Transverse colon (tissue), 4 donors: ENCODE results near the gene FANK1. TPM values are rescaled to one million over a fixed set of nuclear protein-coding genes. Genes with fewer than 3 reads are reported as not detected.

Experiments
- DNase-seq: peaks from one replicate; pipeline ENCODE4 v3.0.0-alpha.2; 2019
- H3K27ac ChIP-seq, 4 donors: fragments of 200-600 bp; sonication (generic); 2 replicates each; pipeline ENCODE4 v1.5.1; 2016 to 2018; ENCODE audit warnings: inconsistent platforms in 4 of 4
- H3K27me3 ChIP-seq: fragments of 200-600 bp; sonication (generic); 2 replicates; pipeline ENCODE4 v1.5.1; 2017; ENCODE audit warnings: inconsistent platforms
- H3K36me3 ChIP-seq, 4 donors: fragments of 200-600 bp; sonication (generic); 2 replicates each; pipeline ENCODE4 v1.5.1; 2017 to 2019; ENCODE audit warnings: inconsistent platforms in 4 of 4
- H3K4me1 ChIP-seq, 4 donors: fragments of 200-600 bp; sonication (generic); 2 replicates each; pipeline ENCODE4 v1.5.1; 2017 to 2020; ENCODE audit warnings: inconsistent platforms in 4 of 4
- H3K4me3 ChIP-seq, 4 donors: fragments of 200-600 bp; sonication (generic); 1 replicate in 1 of 4; 2 replicates in 3 of 4; pipeline versions ENCODE4 v1.5.1 to v1.6.1; 2017 to 2019; ENCODE audit warnings: inconsistent platforms in 4 of 4
- H3K9me3 ChIP-seq, 2 donors: fragments of 200-600 bp; sonication (generic); 2 replicates each; pipeline ENCODE4 v1.5.1; 2017 to 2019; ENCODE audit warnings: inconsistent platforms in 2 of 2
- EP300 ChIP-seq: sonication (generic); formaldehyde crosslinking; IDR thresholded peaks from one replicate; pipeline ENCODE4 v1.6.1; 2017; ENCODE audit warnings: antibody characterized with exemption, low read depth
- POLR2A ChIP-seq: fragments of 450-650 bp; IDR thresholded peaks from one replicate; pipeline ENCODE4 v1.6.1; 2016; ENCODE audit warnings: antibody characterized with exemption, mild to moderate bottlenecking, moderate library complexity
- POLR2AphosphoS5 ChIP-seq, 3 donors: sonication (generic); formaldehyde crosslinking; IDR thresholded peaks; one replicate each; pipeline ENCODE4 v1.6.1; 2016; ENCODE audit warnings: antibody characterized with exemption in 3 of 3
- WGBS, 2 donors: methylation state at CpG; one replicate each; pipeline ENCODE4 v1.1.5; 2018; ENCODE audit warnings: low coverage in 1 of 2; 5-methylcytosine and 5-hydroxymethylcytosine counted together
- in situ Hi-C, 4 donors: fragments of 200-750 bp; cut with MboI; loops; one replicate each; pipeline versions ENCODE4 v1.15.0 to v1.15.1; 2017; ENCODE audit warnings: low sequenced_read_pairs in 3 of 4, low pct_ligation_motif_present in 1 of 4, low pct_unique_long_range_greater_than_20kb in 1 of 4
- intact Hi-C: fragments of 100-400 bp; cut with DNase I; formaldehyde crosslinking; loops from one replicate; pipeline ENCODE4 v1.15.1; 2023; ENCODE audit warnings: low total_unique reads
- total RNA-seq, 4 donors: library from RNA; depleted of rRNA; stranded (reverse); fragments of >200 nt; gene quantifications; one replicate each; pipeline ENCODE4 v1.1.0, GENCODE V29; 2016
- TF ChIP-seq, protein P1 (sequence below), 5 experiments: fragments of 200-600 bp in 3 of 5; fragments of 450-650 bp in 2 of 5; sonication (generic) in 3 of 5; IDR thresholded peaks; 1 replicate in 2 of 5; 2 replicates in 3 of 5; pipeline ENCODE4 v1.5.1; 2016 to 2017; ENCODE audit warnings: antibody characterized with exemption in 5 of 5, inconsistent platforms in 3 of 5, mild to moderate bottlenecking in 2 of 5, moderate library complexity in 1 of 5

Gene FANK1
- total RNA-seq, 4 donors from 2014 or later, result 3.4 to 7.5 (median 5.7) TPM

DNA sequence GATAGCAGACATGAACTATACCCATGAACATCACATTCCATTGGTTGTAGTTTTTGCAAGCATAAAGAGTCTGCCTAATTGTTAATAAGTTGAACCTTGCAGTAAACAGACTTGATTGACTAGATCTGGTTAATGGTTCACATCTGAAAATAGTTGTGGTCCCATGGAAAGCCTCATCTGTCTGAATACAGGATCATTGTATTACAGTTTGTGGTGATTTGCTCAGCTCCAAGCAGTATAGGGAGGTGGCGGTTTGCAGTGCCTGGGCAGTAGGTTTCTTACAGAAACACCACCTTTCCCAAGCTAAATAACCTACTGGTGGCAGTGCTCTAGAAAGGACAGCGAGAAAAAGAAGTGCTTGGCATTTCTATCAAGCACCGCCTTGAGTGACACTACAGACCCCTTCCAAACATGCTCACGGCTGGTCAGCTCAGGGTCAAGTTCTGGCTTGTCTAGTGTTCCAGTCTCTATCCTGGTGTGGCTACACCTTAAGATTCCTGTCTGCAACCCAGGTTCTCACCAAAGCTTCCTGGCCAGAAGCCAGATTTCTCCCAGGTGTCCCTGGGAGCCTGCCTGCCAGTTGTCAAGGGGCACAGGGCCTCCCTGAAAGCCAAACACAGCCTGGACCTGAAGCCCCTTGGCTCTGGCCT, 119.9 kb downstream of the FANK1 start:
- H3K4me1 ChIP-seq, result no peaks in the 10 kb centered on the region
- H3K36me3 ChIP-seq, result no peaks in the 10 kb centered on the region
- no peak overlapping the region for H3K27ac ChIP-seq
- intact Hi-C loops, result no loop called here
- no peak for TF ChIP-seq POLR2A
- TF ChIP-seq, protein P1, sequence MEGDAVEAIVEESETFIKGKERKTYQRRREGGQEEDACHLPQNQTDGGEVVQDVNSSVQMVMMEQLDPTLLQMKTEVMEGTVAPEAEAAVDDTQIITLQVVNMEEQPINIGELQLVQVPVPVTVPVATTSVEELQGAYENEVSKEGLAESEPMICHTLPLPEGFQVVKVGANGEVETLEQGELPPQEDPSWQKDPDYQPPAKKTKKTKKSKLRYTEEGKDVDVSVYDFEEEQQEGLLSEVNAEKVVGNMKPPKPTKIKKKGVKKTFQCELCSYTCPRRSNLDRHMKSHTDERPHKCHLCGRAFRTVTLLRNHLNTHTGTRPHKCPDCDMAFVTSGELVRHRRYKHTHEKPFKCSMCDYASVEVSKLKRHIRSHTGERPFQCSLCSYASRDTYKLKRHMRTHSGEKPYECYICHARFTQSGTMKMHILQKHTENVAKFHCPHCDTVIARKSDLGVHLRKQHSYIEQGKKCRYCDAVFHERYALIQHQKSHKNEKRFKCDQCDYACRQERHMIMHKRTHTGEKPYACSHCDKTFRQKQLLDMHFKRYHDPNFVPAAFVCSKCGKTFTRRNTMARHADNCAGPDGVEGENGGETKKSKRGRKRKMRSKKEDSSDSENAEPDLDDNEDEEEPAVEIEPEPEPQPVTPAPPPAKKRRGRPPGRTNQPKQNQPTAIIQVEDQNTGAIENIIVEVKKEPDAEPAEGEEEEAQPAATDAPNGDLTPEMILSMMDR (IDR thresholded peaks at IDR 0.05), result no peak
- no peak for TF ChIP-seq POLR2AphosphoS5 (IDR thresholded peaks at IDR 0.05)
- TF ChIP-seq EP300, result no peak
- no peaks in the 10 kb centered on the region for H3K27me3 ChIP-seq
- WGBS, 2 donors, result 93% methylated on average over 4 of the region's 4 CpGs; no CpG with 5 or more reads in 1 of the 2 donors
- in situ Hi-C loops, result no loop called here
- no peak overlapping the region for H3K4me3 ChIP-seq
- DNase-seq, result no peak
- H3K9me3 ChIP-seq, result no peaks in the 10 kb centered on the region

DNA sequence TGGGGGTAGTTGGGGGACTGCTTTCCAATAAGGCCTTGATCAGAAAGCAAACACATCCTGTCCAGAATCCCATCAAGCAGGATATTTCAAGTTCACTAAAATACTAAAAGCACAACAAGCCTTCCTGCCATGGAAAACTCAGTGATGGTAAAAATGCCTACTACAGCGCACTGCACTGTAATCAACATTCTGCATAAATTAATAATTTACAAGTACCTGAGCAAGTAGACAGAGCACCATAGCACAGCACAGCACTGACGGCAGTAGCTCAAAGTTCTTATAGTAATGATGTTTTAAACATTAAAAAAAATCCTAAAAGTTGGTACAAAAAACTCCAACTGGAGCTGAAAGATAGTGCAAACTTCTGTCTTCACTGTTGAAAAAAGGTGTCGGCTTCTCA, 120.5 kb downstream of the FANK1 start:
- WGBS, 2 donors, result 82 to 95% methylated on average over 3 of the region's 3 CpGs
- H3K27ac ChIP-seq, result no peak overlapping the region
- intact Hi-C loops (no loop called here), in situ Hi-C loops (no loop called here)
- no peak overlapping the region for H3K4me3 ChIP-seq
- no peaks in the 10 kb centered on the region for H3K27me3 ChIP-seq
- H3K36me3 ChIP-seq, result no peaks in the 10 kb centered on the region
- H3K4me1 ChIP-seq, result no peaks in the 10 kb centered on the region
- H3K9me3 ChIP-seq, result no peaks in the 10 kb centered on the region
- TF ChIP-seq EP300 (no peak), POLR2AphosphoS5 (IDR thresholded peaks at IDR 0.05) (no peak), POLR2A (no peak)
- TF ChIP-seq, protein P1 (IDR thresholded peaks at IDR 0.05), result no peak
- no peak for DNase-seq

DNA sequence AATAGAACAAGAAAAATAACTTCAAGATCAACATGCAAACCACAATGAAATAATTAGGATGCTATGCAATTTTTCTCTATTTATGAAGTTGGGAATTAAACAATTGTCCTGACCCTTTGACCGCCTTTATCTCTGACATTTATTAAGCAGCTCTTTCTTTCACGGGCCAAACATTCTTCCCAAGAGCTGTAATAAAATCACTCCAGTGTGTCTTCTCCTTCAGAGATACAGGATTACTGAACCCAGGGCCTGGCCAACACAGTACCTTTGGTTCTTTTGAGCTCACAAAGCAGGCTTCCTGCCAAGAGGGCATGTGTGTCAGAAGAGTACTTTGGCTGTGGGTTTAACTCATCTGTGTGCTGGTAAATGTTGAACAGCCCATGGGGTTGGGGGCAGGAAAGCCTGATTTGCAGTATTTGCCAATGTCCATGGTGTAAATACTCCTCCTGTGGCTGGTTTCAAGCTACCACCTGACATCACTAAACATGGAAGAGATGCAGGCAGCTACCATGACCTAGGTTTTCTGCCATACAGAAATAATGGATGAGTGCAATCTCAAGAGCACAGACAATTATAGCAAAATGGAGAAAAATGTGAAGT, 121.7 kb downstream of the FANK1 start:
- no peak overlapping the region for H3K4me3 ChIP-seq
- intact Hi-C loops, result no loop called here
- H3K9me3 ChIP-seq, result no peaks in the 10 kb centered on the region
- no peak overlapping the region for H3K27ac ChIP-seq
- H3K36me3 ChIP-seq, result no peaks in the 10 kb centered on the region
- in situ Hi-C loops, result no loop called here
- no peak for DNase-seq
- H3K4me1 ChIP-seq, result no peaks in the 10 kb centered on the region
- no peaks in the 10 kb centered on the region for H3K27me3 ChIP-seq
- TF ChIP-seq POLR2AphosphoS5 (IDR thresholded peaks at IDR 0.05) (no peak), EP300 (no peak), POLR2A (no peak)
- TF ChIP-seq, protein P1 (IDR thresholded peaks at IDR 0.05), result no peak
- 68 to 80% methylated on average over 2 of the region's 2 CpGs for WGBS, 2 donors

DNA sequence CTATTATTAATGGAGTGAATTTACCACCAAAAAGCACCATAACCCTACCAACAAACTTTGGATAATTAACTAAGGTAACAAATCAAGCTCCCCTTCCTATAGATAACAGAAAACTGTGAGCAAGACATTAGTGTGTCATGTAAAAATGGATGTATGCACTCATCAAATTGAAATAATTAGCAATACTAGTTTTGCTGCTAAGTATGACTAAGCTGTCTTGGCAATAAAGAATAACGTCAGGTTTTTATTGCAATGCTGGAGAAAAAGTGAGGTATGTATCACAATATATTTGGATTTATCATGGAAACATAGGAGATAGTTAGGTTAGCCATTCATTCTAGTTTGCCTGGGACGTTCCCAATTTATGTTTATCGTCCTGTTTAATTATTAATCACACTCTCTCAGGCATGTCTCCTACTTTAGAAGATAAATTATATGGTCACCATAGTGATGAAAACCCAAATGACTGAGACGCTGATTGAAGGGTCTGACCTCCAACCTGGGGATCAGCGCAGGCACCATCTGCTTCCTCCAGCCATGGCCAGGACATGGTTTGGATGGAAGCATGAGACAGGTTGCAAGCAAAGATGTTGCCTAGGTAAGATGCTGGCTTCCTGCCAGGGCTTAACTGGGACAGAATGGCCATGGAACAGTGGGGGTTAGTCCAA, 125.6 kb downstream of the FANK1 start:
- TF ChIP-seq EP300 (no peak), POLR2AphosphoS5 (IDR thresholded peaks at IDR 0.05) (no peak)
- TF ChIP-seq, protein P1 (IDR thresholded peaks at IDR 0.05), result no peak
- Histone ChIP-seq H3K4me3 (no peak overlapping the region), H3K36me3 (no peaks in the 10 kb centered on the region), H3K9me3 (peaks cover under 1 to 4% of the 10 kb centered on the region in 2 donors), H3K27me3 (no peaks in the 10 kb centered on the region), H3K4me1 (no peaks in the 10 kb centered on the region), H3K27ac (no peak overlapping the region)
- no peak for DNase-seq
- intact Hi-C loops (no loop called here), in situ Hi-C loops (no loop called here)
- WGBS, 2 donors, result 74 to 75% methylated on average over 5 of the region's 5 CpGs
